Gastroesophageal sphincter (tissue), 3 donors: ENCODE results near the gene ASB18.

Experiments
- CTCF ChIP-seq, 4 experiments: fragments of 200-600 bp in 2 of 4; fragments of 450-650 bp in 2 of 4; sonication (generic) in 1 of 4; IDR thresholded peaks; one replicate each; pipeline ENCODE4 v1.5.1; 2017 to 2019; ENCODE audit warnings: antibody characterized with exemption in 4 of 4, mild to moderate bottlenecking in 2 of 4, moderate library complexity in 2 of 4
- EP300 ChIP-seq: sonication (generic); formaldehyde crosslinking; IDR thresholded peaks from one replicate; pipeline ENCODE4 v1.6.1; 2017; ENCODE audit warnings: antibody characterized with exemption, mild to moderate bottlenecking
- POLR2A ChIP-seq, 2 donors: fragments of 450-650 bp; IDR thresholded peaks; one replicate each; pipeline ENCODE4 v1.6.1; 2017; ENCODE audit warnings: antibody characterized with exemption in 2 of 2, mild to moderate bottlenecking in 2 of 2, moderate library complexity in 1 of 2
- POLR2AphosphoS5 ChIP-seq: sonication (generic); formaldehyde crosslinking; IDR thresholded peaks from one replicate; pipeline ENCODE4 v1.6.1; 2017; ENCODE audit warnings: antibody characterized with exemption

- TF ChIP-seq POLR2A (IDR thresholded peaks at IDR 0.05) = no peak
- no peak for TF ChIP-seq CTCF (IDR thresholded peaks at IDR 0.05)
- TF ChIP-seq EP300 = no peak
- no peak for TF ChIP-seq POLR2AphosphoS5
Observed at GRCh38 chr2:236287656-236288055, 23.4 kb upstream of the ASB18 start.
